ENCODE measurements around the gene SPATA9. TPM values are rescaled to one million over a fixed set of nuclear protein-coding genes. Genes with fewer than 3 reads are reported as not detected.
"Not testable (repeated sequence)": the region's sequence is repeated elsewhere in the genome, so short reads cannot be mapped to it uniquely, and the experiment has no call there.

Gene SPATA9
- total RNA-seq, 1 donor from 2014 or later = 1.0 TPM

- not testable (repeated sequence) for H3K9me3 ChIP-seq (ENCODE audit: control insufficient read depth in 3 of 3, low read length in 3 of 3); H3K4me3 ChIP-seq (ENCODE audit: low read length in 3 of 3); H3K9ac ChIP-seq (ENCODE audit: low read depth in 1 of 3, low read length in 3 of 3); H3K4me1 ChIP-seq (ENCODE audit: control insufficient read depth in 3 of 3, insufficient read depth in 3 of 3, low read length in 3 of 3); H3K27me3 ChIP-seq (ENCODE audit: control insufficient read depth in 3 of 3, insufficient read depth in 3 of 3, low read length in 3 of 3); H3K36me3 ChIP-seq (ENCODE audit: control insufficient read depth in 3 of 3, insufficient read depth in 3 of 3, low read length in 3 of 3); H3K27ac ChIP-seq (ENCODE audit: low read depth, low read length)
Observed at GRCh38 chr5:95632942-95633341, 49.8 kb downstream of the SPATA9 start.

DNA sequence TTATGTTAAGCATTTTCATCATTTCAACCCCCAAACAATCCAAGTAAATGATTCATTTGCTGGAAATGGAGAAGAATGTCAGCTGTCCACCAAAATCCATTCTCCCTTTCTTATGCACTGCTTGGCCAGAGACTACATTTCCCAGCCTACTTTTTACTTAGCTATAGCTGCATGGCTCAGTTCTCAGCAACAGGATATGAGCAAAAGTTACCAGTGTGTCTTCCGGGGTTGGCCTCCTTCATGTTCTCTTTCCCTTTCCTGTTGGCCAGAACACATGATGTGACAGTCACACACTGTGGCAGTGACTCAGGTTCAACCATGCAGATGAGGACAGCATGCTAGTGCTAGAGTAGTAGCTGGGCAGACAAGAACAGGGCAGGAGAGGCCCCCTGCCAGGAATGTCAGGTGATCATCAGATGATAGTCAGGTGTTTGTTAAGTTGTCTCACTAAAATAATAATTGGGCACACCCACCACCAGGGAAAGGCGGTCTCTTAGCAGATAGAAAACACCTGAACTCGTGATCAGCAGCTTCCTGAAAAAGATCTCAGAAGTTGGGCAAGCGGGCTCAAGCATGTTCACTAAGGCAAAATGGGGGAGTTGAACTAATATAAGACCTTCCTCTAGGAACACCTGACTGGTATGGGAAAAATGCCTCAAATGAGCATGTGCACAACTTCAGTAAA is 50.7 kb downstream of the SPATA9 start:
- no peaks in the 10 kb centered on the region for H3K27me3 ChIP-seq (ENCODE audit: control insufficient read depth in 3 of 3, insufficient read depth in 3 of 3, low read length in 3 of 3)
- H3K9ac ChIP-seq (ENCODE audit: low read depth in 1 of 3, low read length in 3 of 3) = no peak overlapping the region
- H3K4me1 ChIP-seq (ENCODE audit: control insufficient read depth in 3 of 3, insufficient read depth in 3 of 3, low read length in 3 of 3) = no peaks in the 10 kb centered on the region
- no peak overlapping the region for H3K4me3 ChIP-seq (ENCODE audit: low read length in 3 of 3)
- no peak overlapping the region for H3K27ac ChIP-seq (ENCODE audit: low read depth, low read length)
- H3K36me3 ChIP-seq (ENCODE audit: control insufficient read depth in 3 of 3, insufficient read depth in 3 of 3, low read length in 3 of 3) = no peaks in the 10 kb centered on the region
- H3K9me3 ChIP-seq (ENCODE audit: control insufficient read depth in 3 of 3, low read length in 3 of 3) = no peaks in the 10 kb centered on the region

GRCh38 chr5:95631255-95631958 is 51.4 kb downstream of the SPATA9 start:
- H3K9ac ChIP-seq (ENCODE audit: low read depth in 1 of 3, low read length in 3 of 3) = no peak overlapping the region

DNA sequence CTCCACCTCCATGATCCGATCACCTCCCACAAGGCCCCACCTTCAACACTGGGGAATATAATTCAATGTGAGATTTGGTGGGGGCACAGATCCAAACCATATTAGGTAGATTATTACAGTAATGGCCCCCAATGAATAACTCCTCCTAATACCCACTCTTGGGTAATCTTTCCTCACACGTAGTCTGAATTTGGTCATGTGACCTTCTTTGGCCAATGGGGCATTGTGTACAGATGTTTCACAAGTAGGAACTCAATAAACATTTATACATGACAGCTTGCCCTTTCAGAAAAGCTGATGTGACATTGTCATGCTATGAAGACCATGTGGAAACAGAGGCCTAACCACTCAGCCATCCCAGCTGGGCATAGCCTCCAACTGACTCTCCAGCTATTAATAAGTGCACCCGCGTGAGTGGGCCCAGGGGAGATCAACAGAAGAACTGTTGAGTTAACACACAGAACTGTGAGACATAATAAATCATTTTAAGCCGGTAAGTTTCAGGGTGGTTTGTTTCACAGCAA is 52.3 kb downstream of the SPATA9 start:
- Histone ChIP-seq H3K9ac (ENCODE audit: low read depth in 1 of 3, low read length in 3 of 3) (no peak overlapping the region), H3K36me3 (ENCODE audit: control insufficient read depth in 3 of 3, insufficient read depth in 3 of 3, low read length in 3 of 3) (no peaks in the 10 kb centered on the region), H3K27me3 (ENCODE audit: control insufficient read depth in 3 of 3, insufficient read depth in 3 of 3, low read length in 3 of 3) (no peaks in the 10 kb centered on the region), H3K4me3 (ENCODE audit: low read length in 3 of 3) (no peak overlapping the region), H3K4me1 (ENCODE audit: control insufficient read depth in 3 of 3, insufficient read depth in 3 of 3, low read length in 3 of 3) (no peaks in the 10 kb centered on the region), H3K27ac (ENCODE audit: low read depth, low read length) (no peak overlapping the region), H3K9me3 (ENCODE audit: control insufficient read depth in 3 of 3, low read length in 3 of 3) (no peaks in the 10 kb centered on the region)

More at GRCh38 chr5:95631255-95631958, 51.4 kb downstream of the SPATA9 start:
- H3K4me1 ChIP-seq (ENCODE audit: control insufficient read depth in 3 of 3, insufficient read depth in 3 of 3, low read length in 3 of 3) = no peaks in the 10 kb centered on the region
- no peaks in the 10 kb centered on the region for H3K9me3 ChIP-seq (ENCODE audit: control insufficient read depth in 3 of 3, low read length in 3 of 3)
- no peaks in the 10 kb centered on the region for H3K27me3 ChIP-seq (ENCODE audit: control insufficient read depth in 3 of 3, insufficient read depth in 3 of 3, low read length in 3 of 3)
- H3K27ac ChIP-seq (ENCODE audit: low read depth, low read length) = no peak overlapping the region
- no peaks in the 10 kb centered on the region for H3K36me3 ChIP-seq (ENCODE audit: control insufficient read depth in 3 of 3, insufficient read depth in 3 of 3, low read length in 3 of 3)
- H3K4me3 ChIP-seq (ENCODE audit: low read length in 3 of 3) = no peak overlapping the region

DNA sequence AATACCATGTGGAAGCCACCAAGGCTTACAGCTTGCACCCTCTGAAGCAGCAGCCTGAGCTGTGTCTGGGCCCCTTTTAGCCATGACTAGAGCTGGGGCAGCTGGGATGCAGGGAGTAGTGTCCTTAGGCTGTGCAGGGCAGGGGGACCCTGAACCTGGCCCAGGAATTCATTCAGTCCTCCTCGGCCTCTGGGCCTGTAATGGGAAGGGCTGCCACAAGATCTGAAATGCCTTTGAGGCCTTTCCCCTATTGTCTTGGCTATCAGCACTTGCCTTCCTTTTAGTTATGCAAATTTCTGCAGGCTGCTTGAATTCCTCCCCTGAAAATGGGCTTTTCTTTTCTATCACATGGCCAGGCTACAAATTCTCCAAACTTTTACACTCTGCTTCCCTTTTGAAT is 53.9 kb downstream of the SPATA9 start:
- Histone ChIP-seq H3K4me3 (ENCODE audit: low read length in 3 of 3) (no peak overlapping the region), H3K9ac (ENCODE audit: low read depth in 1 of 3, low read length in 3 of 3) (no peak overlapping the region), H3K27ac (ENCODE audit: low read depth, low read length) (no peak overlapping the region), H3K36me3 (ENCODE audit: control insufficient read depth in 3 of 3, insufficient read depth in 3 of 3, low read length in 3 of 3) (no peaks in the 10 kb centered on the region), H3K9me3 (ENCODE audit: control insufficient read depth in 3 of 3, low read length in 3 of 3) (no peaks in the 10 kb centered on the region), H3K27me3 (ENCODE audit: control insufficient read depth in 3 of 3, insufficient read depth in 3 of 3, low read length in 3 of 3) (no peaks in the 10 kb centered on the region), H3K4me1 (ENCODE audit: control insufficient read depth in 3 of 3, insufficient read depth in 3 of 3, low read length in 3 of 3) (no peaks in the 10 kb centered on the region)

DNA sequence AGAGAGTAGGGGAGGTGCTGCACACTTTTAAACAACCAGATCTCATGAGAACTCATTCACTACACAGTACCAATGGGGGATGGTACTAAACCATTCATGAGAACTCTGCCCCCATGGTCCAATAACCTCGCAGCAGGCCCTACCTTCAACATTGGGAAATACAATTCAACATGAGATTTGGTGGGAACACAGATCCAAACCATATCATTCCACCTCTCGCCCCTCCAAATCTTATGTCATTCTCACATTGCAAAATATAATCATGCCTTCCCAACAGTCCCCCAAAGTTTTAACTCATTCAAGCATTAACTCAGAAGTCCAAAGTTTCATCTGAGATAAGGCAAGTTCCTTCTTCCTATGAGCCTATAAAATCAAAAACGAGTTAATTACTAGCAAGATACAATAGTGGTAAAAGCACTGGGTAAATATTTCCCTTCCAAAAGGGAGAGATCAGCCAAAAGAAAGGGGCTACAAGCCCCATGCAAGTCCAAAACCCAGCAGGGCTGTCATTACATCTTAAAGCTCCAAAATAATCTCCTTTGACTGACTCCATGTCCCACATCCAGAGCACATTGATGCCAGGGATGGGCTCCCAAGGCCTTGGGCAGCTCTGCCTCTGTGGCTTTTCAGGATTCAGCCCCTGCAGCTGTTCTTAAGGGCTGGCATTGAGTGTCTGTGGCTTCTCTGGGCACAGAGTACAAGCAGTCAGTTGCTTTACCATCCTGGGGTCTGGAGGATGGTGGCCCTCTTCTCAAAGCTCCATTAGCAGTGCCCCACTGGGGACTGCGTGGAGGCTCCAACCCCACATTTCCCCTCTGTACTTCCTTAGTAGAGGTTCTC is 54.6 kb downstream of the SPATA9 start:
- no peaks in the 10 kb centered on the region for H3K9me3 ChIP-seq (ENCODE audit: control insufficient read depth in 3 of 3, low read length in 3 of 3)
- no peak overlapping the region for H3K27ac ChIP-seq (ENCODE audit: low read depth, low read length)
- no peak overlapping the region for H3K9ac ChIP-seq (ENCODE audit: low read depth in 1 of 3, low read length in 3 of 3)
- no peak overlapping the region for H3K4me3 ChIP-seq (ENCODE audit: low read length in 3 of 3)
- H3K27me3 ChIP-seq (ENCODE audit: control insufficient read depth in 3 of 3, insufficient read depth in 3 of 3, low read length in 3 of 3) = no peaks in the 10 kb centered on the region
- H3K4me1 ChIP-seq (ENCODE audit: control insufficient read depth in 3 of 3, insufficient read depth in 3 of 3, low read length in 3 of 3) = no peaks in the 10 kb centered on the region
- H3K36me3 ChIP-seq (ENCODE audit: control insufficient read depth in 3 of 3, insufficient read depth in 3 of 3, low read length in 3 of 3) = no peaks in the 10 kb centered on the region

DNA sequence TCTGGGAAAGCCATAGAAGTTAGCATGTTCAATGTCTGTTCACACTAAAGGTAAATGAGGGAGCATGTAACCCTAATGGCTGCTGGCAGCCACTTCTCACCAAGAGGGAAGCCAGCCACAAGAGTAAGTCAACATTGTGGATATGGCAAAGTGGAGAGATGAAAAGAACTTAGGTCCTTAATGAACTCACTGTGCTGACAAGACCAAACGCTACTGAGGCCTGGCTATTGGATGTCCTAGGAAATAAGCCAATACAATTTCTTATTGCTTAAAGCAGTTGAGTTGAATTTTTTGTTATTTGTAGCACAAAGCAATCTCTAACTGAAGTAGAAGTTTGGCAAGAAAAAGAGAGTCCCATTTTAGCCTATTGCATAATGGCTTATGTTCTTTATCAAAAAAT is 56.1 kb downstream of the SPATA9 start:
- Histone ChIP-seq H3K27me3 (ENCODE audit: control insufficient read depth in 3 of 3, insufficient read depth in 3 of 3, low read length in 3 of 3) (no peaks in the 10 kb centered on the region), H3K9ac (ENCODE audit: low read depth in 1 of 3, low read length in 3 of 3) (no peak overlapping the region), H3K9me3 (ENCODE audit: control insufficient read depth in 3 of 3, low read length in 3 of 3) (no peaks in the 10 kb centered on the region), H3K36me3 (ENCODE audit: control insufficient read depth in 3 of 3, insufficient read depth in 3 of 3, low read length in 3 of 3) (no peaks in the 10 kb centered on the region), H3K27ac (ENCODE audit: low read depth, low read length) (no peak overlapping the region), H3K4me1 (ENCODE audit: control insufficient read depth in 3 of 3, insufficient read depth in 3 of 3, low read length in 3 of 3) (no peaks in the 10 kb centered on the region), H3K4me3 (ENCODE audit: low read length in 3 of 3) (no peak overlapping the region)

GRCh38 chr5:95624368-95624767 is 58.4 kb downstream of the SPATA9 start:
- Histone ChIP-seq H3K4me1 (ENCODE audit: control insufficient read depth in 3 of 3, insufficient read depth in 3 of 3, low read length in 3 of 3) (peaks cover 9 to 14% (median 12%) of the 10 kb centered on the region in 3 donors), H3K4me3 (ENCODE audit: low read length in 3 of 3) (no peak overlapping the region), H3K27me3 (ENCODE audit: control insufficient read depth in 3 of 3, insufficient read depth in 3 of 3, low read length in 3 of 3) (peaks cover 0 to 7% (median 2%) of the 10 kb centered on the region in 3 donors), H3K9ac (ENCODE audit: low read depth in 1 of 3, low read length in 3 of 3) (no peak overlapping the region), H3K27ac (ENCODE audit: low read depth, low read length) (no peak overlapping the region), H3K9me3 (ENCODE audit: control insufficient read depth in 3 of 3, low read length in 3 of 3) (no peaks in the 10 kb centered on the region), H3K36me3 (ENCODE audit: control insufficient read depth in 3 of 3, insufficient read depth in 3 of 3, low read length in 3 of 3) (no peaks in the 10 kb centered on the region)

- no peaks in the 10 kb centered on the region for H3K36me3 ChIP-seq (ENCODE audit: control insufficient read depth in 3 of 3, insufficient read depth in 3 of 3, low read length in 3 of 3)
- H3K27me3 ChIP-seq (ENCODE audit: control insufficient read depth in 3 of 3, insufficient read depth in 3 of 3, low read length in 3 of 3) = peaks cover 0 to 7% (median 2%) of the 10 kb centered on the region in 3 donors
- H3K9me3 ChIP-seq (ENCODE audit: control insufficient read depth in 3 of 3, low read length in 3 of 3) = no peaks in the 10 kb centered on the region
- H3K4me1 ChIP-seq (ENCODE audit: control insufficient read depth in 3 of 3, insufficient read depth in 3 of 3, low read length in 3 of 3) = peaks cover 9 to 14% (median 12%) of the 10 kb centered on the region in 3 donors
- H3K27ac ChIP-seq (ENCODE audit: low read depth, low read length) = no peak overlapping the region
- H3K9ac ChIP-seq (ENCODE audit: low read depth in 1 of 3, low read length in 3 of 3) = no peak overlapping the region
- H3K4me3 ChIP-seq (ENCODE audit: low read length in 3 of 3) = no peak overlapping the region
Observed at GRCh38 chr5:95623706-95624105, 59.1 kb downstream of the SPATA9 start.
